Neural cell (in vitro differentiated cells): Measurements from ENCODE around the gene ROR1. TPM values are rescaled to one million over a fixed set of nuclear protein-coding genes. Genes with fewer than 3 reads are reported as not detected.

Experiments used
- H2AFZ ChIP-seq: fragments of 200-600, 300-800 bp; sonication (generic), shearing (Covaris generic); 2 replicates; pipeline ENCODE4 v1.6.0; 2014; ENCODE audit warnings: low read depth, mild to moderate bottlenecking, antibody characterized with exemption, low read length, moderate library complexity
- H3F3A ChIP-seq: fragments of 200-600 bp; shearing (Covaris generic); 2 replicates; pipeline ENCODE4 v1.6.1; 2016; ENCODE audit warnings: mild to moderate bottlenecking, moderate library complexity, mixed read lengths, antibody characterized with exemption, low read length; ENCODE audit not compliant: insufficient read depth, poor library complexity, severe bottlenecking
- H3K27ac ChIP-seq: fragments of 200-600, 300-800 bp; sonication (generic), shearing (Covaris generic); 2 replicates; pipeline ENCODE4 v1.5.1; 2014; ENCODE audit warnings: mild to moderate bottlenecking, low read length, moderate library complexity
- H3K27me3 ChIP-seq: fragments of 300-800, 200-600 bp; sonication (generic), shearing (Covaris generic); 2 replicates; pipeline ENCODE4 v1.6.0; 2014; ENCODE audit warnings: mild to moderate bottlenecking, low read depth, low read length, moderate library complexity; ENCODE audit not compliant: insufficient read depth
- H3K36me3 ChIP-seq: fragments of 300-800, 200-600 bp; sonication (generic), shearing (Covaris generic); 2 replicates; pipeline ENCODE4 v1.5.1; 2014; ENCODE audit warnings: mild to moderate bottlenecking, antibody characterized with exemption, low read length, moderate library complexity; ENCODE audit not compliant: insufficient read depth
- H3K4me2 ChIP-seq: fragments of 300-800, 200-600 bp; sonication (generic), shearing (Covaris generic); 2 replicates; pipeline ENCODE4 v1.6.0; 2014; ENCODE audit warnings: mild to moderate bottlenecking, low read length
- H3K4me3 ChIP-seq: fragments of 300-800, 200-600 bp; sonication (generic), shearing (Covaris generic); 2 replicates; pipeline ENCODE4 v1.5.1; 2014; ENCODE audit warnings: mild to moderate bottlenecking, low read length, moderate library complexity
- H3K79me2 ChIP-seq: fragments of 200-600 bp; shearing (Covaris generic); replicated peaks from 2 replicates; pipeline ENCODE4 v1.6.0; 2014; ENCODE audit warnings: mild to moderate bottlenecking, low read length, moderate library complexity; ENCODE audit not compliant: insufficient read depth
- H3K9ac ChIP-seq: fragments of 300-800, 200-600 bp; sonication (generic), shearing (Covaris generic); 2 replicates; pipeline ENCODE4 v1.6.1; 2016; ENCODE audit warnings: mild to moderate bottlenecking, low read length, mixed read lengths
- H3K9me2 ChIP-seq: fragments of 200-600 bp; shearing (Covaris generic); 2 replicates; pipeline ENCODE4 v1.6.1; 2016; ENCODE audit warnings: mild to moderate bottlenecking, low read length, mixed read lengths; ENCODE audit not compliant: insufficient read depth
- H3K9me3 ChIP-seq: fragments of 200-600, 300-800 bp; sonication (generic), shearing (Covaris generic); 2 replicates; pipeline ENCODE4 v1.6.1; 2016; ENCODE audit warnings: mild to moderate bottlenecking, mixed run types, low read length, moderate library complexity, mixed read lengths
- H4K20me1 ChIP-seq: fragments of 200-600 bp; shearing (Covaris generic); 2 replicates; pipeline ENCODE4 v1.6.1; 2016; ENCODE audit warnings: mild to moderate bottlenecking, mixed run types; ENCODE audit not compliant: insufficient read depth
- CTCF ChIP-seq: fragments of 450-650 bp; IDR thresholded peaks from 2 replicates; pipeline ENCODE4 v1.5.1; 2014; ENCODE audit warnings: antibody characterized with exemption, mild to moderate bottlenecking, moderate library complexity; ENCODE audit not compliant: poor library complexity, severe bottlenecking
- EP300 ChIP-seq: fragments of 450-650 bp; conservative IDR thresholded peaks from 2 replicates; pipeline ENCODE4 v1.6.1; 2014; ENCODE audit warnings: antibody characterized with exemption, mild to moderate bottlenecking, moderate library complexity; ENCODE audit not compliant: poor library complexity, severe bottlenecking
- EZH2 ChIP-seq: fragments of 200-600, 300-800 bp; shearing (Covaris generic), sonication (generic); IDR thresholded peaks from 2 replicates; pipeline ENCODE4 v1.6.1; 2014; ENCODE audit warnings: antibody characterized with exemption, low read length, borderline replicate concordance, mild to moderate bottlenecking; ENCODE audit not compliant: insufficient read depth, poor library complexity, severe bottlenecking
- MXI1 ChIP-seq: fragments of 450-650 bp; conservative IDR thresholded peaks from 2 replicates; pipeline ENCODE4 v1.6.1; 2014; ENCODE audit warnings: antibody characterized with exemption, mild to moderate bottlenecking; ENCODE audit not compliant: poor library complexity, severe bottlenecking
- POLR2AphosphoS5 ChIP-seq: IDR thresholded peaks from 2 replicates; pipeline ENCODE4 v1.6.1; 2012
- RAD21 ChIP-seq: fragments of 450-650 bp; conservative IDR thresholded peaks from 2 replicates; pipeline ENCODE4 v1.6.1; 2014; ENCODE audit warnings: antibody characterized with exemption, mild to moderate bottlenecking, moderate library complexity
- REST ChIP-seq: IDR thresholded peaks from 2 replicates; pipeline ENCODE4 v1.6.1; 2012; ENCODE audit warnings: borderline replicate concordance
- SMC3 ChIP-seq: fragments of 450-650 bp; conservative IDR thresholded peaks from 2 replicates; pipeline ENCODE4 v1.6.1; 2014; ENCODE audit warnings: antibody characterized with exemption, mild to moderate bottlenecking, moderate library complexity; ENCODE audit not compliant: poor library complexity
- TAF1 ChIP-seq: IDR thresholded peaks from 2 replicates; pipeline ENCODE4 v1.6.1; 2012; ENCODE audit warnings: low read depth
- polyA plus RNA-seq: library from polyadenylated mRNA; depleted of rRNA; stranded (reverse); fragments of >200 nt; gene quantifications from 2 replicates; pipeline ENCODE4 v1.2.3, GENCODE V29; 2014

The ROR1 gene
- polyA plus RNA-seq, 1 donor from 2014 or later: 0.27 TPM

DNA sequence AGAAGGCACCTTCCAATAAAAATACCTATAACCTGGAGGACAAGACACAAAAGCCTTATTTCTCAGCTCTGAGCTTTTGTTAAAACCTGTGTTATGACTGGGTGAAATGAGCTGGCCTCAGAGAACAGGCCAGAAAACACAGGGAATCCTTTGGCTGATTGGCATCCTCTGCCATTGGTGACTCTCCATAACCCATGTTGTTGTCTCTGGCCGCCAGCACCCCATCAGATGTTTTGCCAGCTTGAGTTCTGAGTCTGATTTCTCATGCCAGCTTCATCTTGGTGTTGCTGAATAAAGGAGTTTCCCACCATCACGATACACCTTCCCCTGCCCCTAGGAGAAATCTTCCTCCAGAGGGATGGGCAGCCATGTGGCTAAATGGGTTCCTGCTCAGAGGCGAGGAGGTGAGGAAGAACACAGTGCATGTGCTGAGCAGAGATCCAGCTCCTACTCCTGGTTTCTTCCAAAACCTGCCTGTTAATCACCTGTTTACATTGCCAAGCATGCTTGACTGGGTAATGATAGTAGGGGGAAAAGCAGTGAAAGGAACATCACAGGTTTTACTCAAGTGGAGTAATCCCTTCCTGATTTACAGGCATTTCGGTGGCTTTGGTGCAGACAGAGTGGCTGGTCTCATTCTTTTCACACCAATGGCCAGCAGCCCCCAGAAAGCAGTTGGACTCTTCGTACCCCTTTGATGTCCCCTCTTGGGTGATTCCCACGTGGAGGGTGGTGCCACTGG is 109.8 kb downstream of the ROR1 start:
- H3K9me2 ChIP-seq: no peaks in the 10 kb centered on the region
- no peaks in the 10 kb centered on the region for H4K20me1 ChIP-seq
- no peaks in the 10 kb centered on the region for H3K79me2 ChIP-seq
- no peaks in the 10 kb centered on the region for H3K9me3 ChIP-seq
- H2AFZ ChIP-seq: no peak overlapping the region
- no peak overlapping the region for H3K27ac ChIP-seq
- H3K4me3 ChIP-seq: no peak overlapping the region
- H3K27me3 ChIP-seq: no peaks in the 10 kb centered on the region
- no peaks in the 10 kb centered on the region for H3F3A ChIP-seq
- no peaks in the 10 kb centered on the region for H3K36me3 ChIP-seq
- TF ChIP-seq SMC3 (no peak), REST (no peak), MXI1 (no peak), EZH2 (no peak), EP300 (no peak), TAF1 (no peak), POLR2AphosphoS5 (no peak), CTCF (no peak), RAD21 (no peak)
- H3K9ac ChIP-seq: no peak overlapping the region
- no peak overlapping the region for H3K4me2 ChIP-seq

DNA sequence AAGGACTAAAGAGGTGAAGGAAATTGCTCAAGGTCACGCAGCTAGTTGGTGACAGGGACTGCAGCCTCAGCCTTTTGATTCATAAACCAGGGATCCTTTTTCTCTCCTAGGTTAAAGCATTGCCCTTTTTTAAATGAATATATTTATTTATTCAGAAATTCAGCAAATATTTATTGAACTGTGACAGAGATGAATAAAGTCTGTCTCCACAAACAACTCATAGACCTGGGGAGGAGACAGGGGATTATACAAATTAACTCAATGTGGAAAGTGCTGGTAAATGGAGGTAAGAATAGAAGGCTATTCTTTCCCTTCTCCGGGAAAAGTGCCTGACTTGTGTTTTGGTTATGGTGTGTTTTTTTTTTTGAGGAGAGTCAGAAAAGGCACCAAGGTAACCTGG is 110.7 kb downstream of the ROR1 start:
- H3K9me3 ChIP-seq: no peaks in the 10 kb centered on the region
- no peaks in the 10 kb centered on the region for H4K20me1 ChIP-seq
- no peaks in the 10 kb centered on the region for H3K9me2 ChIP-seq
- H2AFZ ChIP-seq: no peak overlapping the region
- H3K27me3 ChIP-seq: no peaks in the 10 kb centered on the region
- no peak overlapping the region for H3K9ac ChIP-seq
- H3K79me2 ChIP-seq: no peaks in the 10 kb centered on the region
- H3K27ac ChIP-seq: no peak overlapping the region
- no peak overlapping the region for H3K4me3 ChIP-seq
- H3K4me2 ChIP-seq: no peak overlapping the region
- H3F3A ChIP-seq: no peaks in the 10 kb centered on the region
- no peak for TF ChIP-seq EZH2
- no peak for TF ChIP-seq MXI1
- TF ChIP-seq EP300: no peak
- TF ChIP-seq POLR2AphosphoS5: no peak
- TF ChIP-seq REST: no peak
- no peak for TF ChIP-seq CTCF
- no peak for TF ChIP-seq RAD21
- no peak for TF ChIP-seq TAF1
- no peak for TF ChIP-seq SMC3
- no peaks in the 10 kb centered on the region for H3K36me3 ChIP-seq
